NCI-H226 (cell line): Measurements from ENCODE around the gene MRPL49.
"Not testable (repeated sequence)": the region's sequence is repeated elsewhere in the genome, so short reads cannot be mapped to it uniquely, and the experiment has no call there.

Experiments used
- DNase-seq: peaks from one replicate; pipeline ENCODE4 v3.0.0-alpha.2; 2015

MRPL49 gene

GRCh38 chr11:65118891-65119669 is 3.0 kb upstream of the MRPL49 start:
- not testable (repeated sequence) for DNase-seq

- no peak for DNase-seq
These were observed 2.5 kb upstream of the MRPL49 start for GRCh38 chr11:65119670-65119995.

GRCh38 chr11:65120831-65121230 is 1.3 kb upstream of the MRPL49 start:
- no peak for DNase-seq

GRCh38 chr11:65121447-65121864 is 665 bp upstream of the MRPL49 start:
- DNase-seq, result no peak

GRCh38 chr11:65124480-65125196 is 2.5 kb downstream of the MRPL49 start:
- DNase-seq, result no peak

GRCh38 chr11:65125197-65126056 is 3.3 kb downstream of the MRPL49 start:
- DNase-seq, result no peak

GRCh38 chr11:65126624-65127274 is 4.6 kb downstream of the MRPL49 start:
- no peak for DNase-seq

GRCh38 chr11:65127473-65128181 is 5.5 kb downstream of the MRPL49 start:
- no peak for DNase-seq

GRCh38 chr11:65128182-65129145 is 6.3 kb downstream of the MRPL49 start:
- no peak for DNase-seq

- no peak for DNase-seq
These were observed 7.7 kb downstream of the MRPL49 start for GRCh38 chr11:65129649-65130441.

GRCh38 chr11:65130631-65131416 is 8.7 kb downstream of the MRPL49 start:
- no peak for DNase-seq

- DNase-seq, result no peak
These were observed 9.3 kb downstream of the MRPL49 start for GRCh38 chr11:65131417-65131776.

GRCh38 chr11:65131895-65132237 is 9.7 kb downstream of the MRPL49 start:
- no peak for DNase-seq

GRCh38 chr11:65132238-65132987 is 10.3 kb downstream of the MRPL49 start:
- no peak for DNase-seq

- no peak for DNase-seq
These were observed 11.0 kb downstream of the MRPL49 start for GRCh38 chr11:65132988-65133700.

GRCh38 chr11:65133724-65134123 is 11.6 kb downstream of the MRPL49 start:
- no peak for DNase-seq

GRCh38 chr11:65134240-65134951 is 12.3 kb downstream of the MRPL49 start, which contains the start of gene SYVN1:
Gene SYVN1 (minus strand): TSS chr11:65134519. CDS start chr11:65133601, 918 bp downstream.
- DNase-seq, result peak; percentile 87
